Neural cell (in vitro differentiated cells): ENCODE results near the gene PDK1.

ENCODE experiments used
- CTCF ChIP-seq: fragments of 450-650 bp; IDR thresholded peaks from 2 replicates; pipeline ENCODE4 v1.5.1; 2014; ENCODE audit warnings: antibody characterized with exemption, mild to moderate bottlenecking, moderate library complexity; ENCODE audit not compliant: poor library complexity, severe bottlenecking
- EP300 ChIP-seq: fragments of 450-650 bp; conservative IDR thresholded peaks from 2 replicates; pipeline ENCODE4 v1.6.1; 2014; ENCODE audit warnings: antibody characterized with exemption, mild to moderate bottlenecking, moderate library complexity; ENCODE audit not compliant: poor library complexity, severe bottlenecking
- EZH2 ChIP-seq: fragments of 200-600, 300-800 bp; shearing (Covaris generic), sonication (generic); IDR thresholded peaks from 2 replicates; pipeline ENCODE4 v1.6.1; 2014; ENCODE audit warnings: antibody characterized with exemption, low read length, borderline replicate concordance, mild to moderate bottlenecking; ENCODE audit not compliant: insufficient read depth, poor library complexity, severe bottlenecking
- MXI1 ChIP-seq: fragments of 450-650 bp; conservative IDR thresholded peaks from 2 replicates; pipeline ENCODE4 v1.6.1; 2014; ENCODE audit warnings: antibody characterized with exemption, mild to moderate bottlenecking; ENCODE audit not compliant: poor library complexity, severe bottlenecking
- POLR2AphosphoS5 ChIP-seq: IDR thresholded peaks from 2 replicates; pipeline ENCODE4 v1.6.1; 2012
- RAD21 ChIP-seq: fragments of 450-650 bp; conservative IDR thresholded peaks from 2 replicates; pipeline ENCODE4 v1.6.1; 2014; ENCODE audit warnings: antibody characterized with exemption, mild to moderate bottlenecking, moderate library complexity
- REST ChIP-seq: IDR thresholded peaks from 2 replicates; pipeline ENCODE4 v1.6.1; 2012; ENCODE audit warnings: borderline replicate concordance
- TAF1 ChIP-seq: IDR thresholded peaks from 2 replicates; pipeline ENCODE4 v1.6.1; 2012; ENCODE audit warnings: low read depth

- TF ChIP-seq CTCF (no peak), POLR2AphosphoS5 (no peak), EZH2 (no peak), EP300 (no peak), REST (no peak), TAF1 (no peak), RAD21 (no peak), MXI1 (no peak)
Observed at GRCh38 chr2:172554352-172555271, 1.3 kb upstream of the PDK1 start.
